Keratinocyte (primary cell): ENCODE data around the gene ZNFX1. TPM values are rescaled to one million over a fixed set of nuclear protein-coding genes. Genes with fewer than 3 reads are reported as not detected.

Experiments used
- DNase-seq: peaks from one replicate; pipeline ENCODE4 v3.0.0-alpha.2; 2011; ENCODE audit warnings: low read depth, missing footprints, low spot score
- FAIRE-seq: peaks from 2 replicates; lab custom pipeline; 2011; peaks lifted over from hg19 to GRCh38; lab: Jason Lieb, UNC
- H2AFZ ChIP-seq: 2 replicates; pipeline ENCODE4 v1.6.0; 2012; ENCODE audit warnings: low read length, control low read depth, inconsistent platforms; ENCODE audit not compliant: control insufficient read depth
- H3K27ac ChIP-seq: 2 replicates; pipeline ENCODE4 v1.5.1; 2011; ENCODE audit warnings: low read length; ENCODE audit not compliant: control insufficient read depth, insufficient read depth
- H3K27me3 ChIP-seq: 3 replicates; pipeline ENCODE4 v1.6.0; 2011; ENCODE audit warnings: low read length; ENCODE audit not compliant: control insufficient read depth, insufficient read depth; ENCODE audit errors: extremely low read depth
- H3K36me3 ChIP-seq, 2 experiments: 2 replicates in 1 of 2; 3 replicates in 1 of 2; pipeline ENCODE4 v1.5.1; 2011; ENCODE audit warnings: low read length in 2 of 2, mild to moderate bottlenecking in 1 of 2; ENCODE audit not compliant: control insufficient read depth in 2 of 2, insufficient read depth in 2 of 2; ENCODE audit errors: extremely low read depth in 1 of 2
- H3K4me1 ChIP-seq: 3 replicates; pipeline ENCODE4 v1.5.1; 2011; ENCODE audit warnings: low read length; ENCODE audit not compliant: control insufficient read depth, insufficient read depth; ENCODE audit errors: extremely low read depth
- H3K4me2 ChIP-seq: 3 replicates; pipeline ENCODE4 v1.6.0; 2011; ENCODE audit warnings: low read depth, low read length; ENCODE audit not compliant: control insufficient read depth, insufficient read depth; ENCODE audit errors: extremely low read depth
- H3K4me3 ChIP-seq, 3 experiments: fragments of 200-600 bp in 1 of 3; sonication (generic) in 1 of 3; 2 replicates in 2 of 3; 3 replicates in 1 of 3; pipeline ENCODE4 v1.5.1; 2011 to 2016; ENCODE audit warnings: low read length in 3 of 3, mild to moderate bottlenecking in 3 of 3, control low read depth in 2 of 3, inconsistent platforms in 1 of 3, low read depth in 1 of 3, mixed read lengths in 1 of 3, mixed run types in 1 of 3, moderate library complexity in 1 of 3; ENCODE audit not compliant: control insufficient read depth in 2 of 3, insufficient read depth in 2 of 3; ENCODE audit errors: extremely low read depth in 1 of 3
- H3K79me2 ChIP-seq: 2 replicates; pipeline ENCODE4 v1.6.0; 2012; ENCODE audit warnings: low read length; ENCODE audit not compliant: control insufficient read depth, insufficient read depth
- H3K9ac ChIP-seq: 3 replicates; pipeline ENCODE4 v1.6.0; 2011; ENCODE audit warnings: low read length; ENCODE audit not compliant: control insufficient read depth, insufficient read depth; ENCODE audit errors: extremely low read depth
- H3K9me1 ChIP-seq: 3 replicates; pipeline ENCODE4 v1.6.0; 2011; ENCODE audit warnings: low read length; ENCODE audit not compliant: control insufficient read depth, insufficient read depth; ENCODE audit errors: extremely low read depth
- H3K9me3 ChIP-seq: 2 replicates; pipeline ENCODE4 v1.5.1; 2012; ENCODE audit warnings: low read depth, low read length; ENCODE audit not compliant: control insufficient read depth
- H4K20me1 ChIP-seq: 3 replicates; pipeline ENCODE4 v1.6.0; 2011; ENCODE audit warnings: low read length; ENCODE audit not compliant: control insufficient read depth, insufficient read depth; ENCODE audit errors: extremely low read depth
- CTCF ChIP-seq, 3 experiments: IDR thresholded peaks in 1 of 3; conservative IDR thresholded peaks in 1 of 3; optimal IDR thresholded peaks in 1 of 3; 2 replicates in 2 of 3; 3 replicates in 1 of 3; pipeline versions ENCODE3 to v1.5.1; 2011; ENCODE audit warnings: low read length in 3 of 3, mild to moderate bottlenecking in 3 of 3, moderate library complexity in 2 of 3, control low read depth in 1 of 3, inconsistent platforms in 1 of 3; ENCODE audit not compliant: insufficient read depth in 2 of 3; ENCODE audit errors: extremely low read depth in 1 of 3
- EZH2 ChIP-seq: IDR thresholded peaks from one replicate; pipeline ENCODE4 v1.6.1; 2012; ENCODE audit warnings: inconsistent platforms, mild to moderate bottlenecking, low read length, moderate library complexity
- dilution Hi-C: fragments of 300-500 bp; cut with MboI; formaldehyde crosslinking; loops from one replicate; pipeline ENCODE4 v1.7.0; 2020; ENCODE audit warnings: low sequenced_read_pairs; ENCODE audit not compliant: extremely low pct_ligation_motif_present
- polyA plus RNA-seq, 5 experiments: library from polyadenylated mRNA; depleted of rRNA in 3 of 5; stranded (reverse) in 3 of 5; stranded (forward) in 1 of 5; unstranded in 1 of 5; fragments of >200 nt; gene quantifications; 1 replicate in 1 of 5; 2 replicates in 3 of 5; 3 replicates in 1 of 5; pipeline versions ENCODE4 v1.2.1 to v1.2.3, GENCODE V29; 2011 to 2012; ENCODE audit warnings: missing spikeins in 2 of 5, low read depth in 1 of 5, low replicate concordance in 1 of 5

The ZNFX1 gene
- polyA plus RNA-seq, 1 donor (not counting 4 experiments of a cell fraction or from before 2014, with no cell fraction given), result 14.2 TPM

GRCh38 chr20:49252556-49253350 lies 25.1 kb downstream of the ZNFX1 start:
- Histone ChIP-seq H3K4me3 (no peak overlapping the region), H3K9me1 (no peaks in the 10 kb centered on the region), H3K27me3 (no peaks in the 10 kb centered on the region), H3K4me1 (no peaks in the 10 kb centered on the region), H4K20me1 (peaks cover 8% of the 10 kb centered on the region), H3K4me2 (no peak overlapping the region), H3K36me3 (peaks cover 55 to 57% of the 10 kb centered on the region in 2 experiments), H3K27ac (no peak overlapping the region), H3K9ac (no peak overlapping the region), H2AFZ (no peak overlapping the region), H3K79me2 (no peaks in the 10 kb centered on the region), H3K9me3 (no peaks in the 10 kb centered on the region)
- dilution Hi-C loops, result no loop called here
- TF ChIP-seq CTCF (optimal IDR thresholded peaks at IDR 0.05 in 1 of 3, IDR thresholded peaks at IDR 0.05 in 1 of 3, conservative IDR thresholded peaks at IDR 0.05 in 1 of 3; ENCODE audit: extremely low read depth in 1 of 3, insufficient read depth in 2 of 3, low read length in 3 of 3), result no peak
- DNase-seq (no peak), FAIRE-seq (no peak)

- Histone ChIP-seq H3K27ac (no peak overlapping the region), H2AFZ (no peak overlapping the region), H3K79me2 (no peaks in the 10 kb centered on the region), H3K9me3 (no peaks in the 10 kb centered on the region), H4K20me1 (peaks cover 12% of the 10 kb centered on the region), H3K4me3 (no peak overlapping the region), H3K36me3 (peaks cover 53 to 54% of the 10 kb centered on the region in 2 experiments), H3K27me3 (no peaks in the 10 kb centered on the region), H3K9ac (no peak overlapping the region), H3K4me2 (no peak overlapping the region), H3K4me1 (no peaks in the 10 kb centered on the region), H3K9me1 (no peaks in the 10 kb centered on the region)
- DNase-seq (no peak), FAIRE-seq (no peak)
- dilution Hi-C loops, result no loop called here
- TF ChIP-seq EZH2 (no peak), CTCF (optimal IDR thresholded peaks at IDR 0.05 in 1 of 3, IDR thresholded peaks at IDR 0.05 in 1 of 3, conservative IDR thresholded peaks at IDR 0.05 in 1 of 3; ENCODE audit: extremely low read depth in 1 of 3, insufficient read depth in 2 of 3, low read length in 3 of 3) (no peak)
These were observed 28.8 kb downstream of the ZNFX1 start for GRCh38 chr20:49248879-49249665.
